Measurements from ENCODE around the gene ATP11A.

The ATP11A gene

GRCh38 chr13:112753833-112754232, 64.0 kb downstream of the ATP11A start:
- no peak for DNase-seq
- no peak overlapping the region for H3K4ac ChIP-seq (ENCODE audit: low read depth in 1 of 2, low read length in 2 of 2)
- no peak overlapping the region for H4K8ac ChIP-seq (ENCODE audit: low read length)
- no peak overlapping the region for H2BK15ac ChIP-seq (ENCODE audit: low read depth, poor library complexity, severe bottlenecking)
- H3K23ac ChIP-seq (ENCODE audit: low read length in 2 of 2): no peak overlapping the region
- no peak overlapping the region for H3K18ac ChIP-seq (ENCODE audit: low read depth in 1 of 2, low read length in 2 of 2)
- no peak overlapping the region for H3K9ac ChIP-seq (ENCODE audit: low read length)
- peaks cover 22% of the 10 kb centered on the region for H3K4me1 ChIP-seq (ENCODE audit: control insufficient read depth, insufficient read depth, low read depth, low read length)
- no peak overlapping the region for H3K27ac ChIP-seq (ENCODE audit: low read length, poor library complexity, severe bottlenecking)
- H3K27me3 ChIP-seq (ENCODE audit: control insufficient read depth in 1 of 2, insufficient read depth in 1 of 2, low read length in 2 of 2): no peaks in the 10 kb centered on the region
- H3K4me3 ChIP-seq (ENCODE audit: insufficient read depth in 1 of 2, low read depth in 1 of 2, low read length in 2 of 2): no peak overlapping the region
- no peak overlapping the region for H2BK12ac ChIP-seq (ENCODE audit: low read length in 2 of 2)
- H2BK5ac ChIP-seq (ENCODE audit: low read depth, low read length, poor library complexity, severe bottlenecking): no peak overlapping the region
- H4K91ac ChIP-seq (ENCODE audit: low read length): no peak overlapping the region
- H3K14ac ChIP-seq (ENCODE audit: low read length in 2 of 2): no peak overlapping the region
- 96% methylated on average over 16 of the region's 16 CpGs for WGBS
- H2AK5ac ChIP-seq (ENCODE audit: low read length, severe bottlenecking): no peak overlapping the region
- H3K4me2 ChIP-seq (ENCODE audit: low read length, poor library complexity, severe bottlenecking): no peak overlapping the region
- no peaks in the 10 kb centered on the region for H3K9me3 ChIP-seq (ENCODE audit: control insufficient read depth, low read length)
- H2AFZ ChIP-seq (ENCODE audit: low read depth, low read length): no peak overlapping the region
- peaks cover 36% of the 10 kb centered on the region for H3K79me1 ChIP-seq (replicated peaks; ENCODE audit: low read length, poor library complexity, severe bottlenecking)
- H3K36me3 ChIP-seq (ENCODE audit: control insufficient read depth in 1 of 2, insufficient read depth in 2 of 2, low read depth in 1 of 2, low read length in 2 of 2): peaks cover 0 to 6% of the 10 kb centered on the region in 2 experiments
- H2BK120ac ChIP-seq (ENCODE audit: low read depth, low read length): no peak overlapping the region

- H2AFZ ChIP-seq (ENCODE audit: low read depth, low read length): no peak overlapping the region
- H2BK120ac ChIP-seq (ENCODE audit: low read depth, low read length): no peak overlapping the region
- H3K23ac ChIP-seq (ENCODE audit: low read length in 2 of 2): no peak overlapping the region
- H2AK5ac ChIP-seq (ENCODE audit: low read length, severe bottlenecking): no peak overlapping the region
- peaks cover 0 to 6% of the 10 kb centered on the region in 2 experiments for H3K36me3 ChIP-seq (ENCODE audit: control insufficient read depth in 1 of 2, insufficient read depth in 2 of 2, low read depth in 1 of 2, low read length in 2 of 2)
- DNase-seq: no peak
- H2BK5ac ChIP-seq (ENCODE audit: low read depth, low read length, poor library complexity, severe bottlenecking): no peak overlapping the region
- no peak overlapping the region for H3K9ac ChIP-seq (ENCODE audit: low read length)
- no peaks in the 10 kb centered on the region for H3K9me3 ChIP-seq (ENCODE audit: control insufficient read depth, low read length)
- no peaks in the 10 kb centered on the region for H3K27me3 ChIP-seq (ENCODE audit: control insufficient read depth in 1 of 2, insufficient read depth in 1 of 2, low read length in 2 of 2)
- H2BK15ac ChIP-seq (ENCODE audit: low read depth, poor library complexity, severe bottlenecking): no peak overlapping the region
- H2BK12ac ChIP-seq (ENCODE audit: low read length in 2 of 2): no peak overlapping the region
- no peak overlapping the region for H3K4me3 ChIP-seq (ENCODE audit: insufficient read depth in 1 of 2, low read depth in 1 of 2, low read length in 2 of 2)
- no peak overlapping the region for H3K14ac ChIP-seq (ENCODE audit: low read length in 2 of 2)
- H3K4me1 ChIP-seq (ENCODE audit: control insufficient read depth, insufficient read depth, low read depth, low read length): peaks cover 25% of the 10 kb centered on the region
- H3K27ac ChIP-seq (ENCODE audit: low read length, poor library complexity, severe bottlenecking): no peak overlapping the region
- H4K91ac ChIP-seq (ENCODE audit: low read length): no peak overlapping the region
- 94% methylated on average over 29 of the region's 29 CpGs for WGBS
- H3K79me1 ChIP-seq (replicated peaks; ENCODE audit: low read length, poor library complexity, severe bottlenecking): peaks cover 39% of the 10 kb centered on the region
- no peak overlapping the region for H3K18ac ChIP-seq (ENCODE audit: low read depth in 1 of 2, low read length in 2 of 2)
- H3K4ac ChIP-seq (ENCODE audit: low read depth in 1 of 2, low read length in 2 of 2): no peak overlapping the region
- H4K8ac ChIP-seq (ENCODE audit: low read length): no peak overlapping the region
- H3K4me2 ChIP-seq (ENCODE audit: low read length, poor library complexity, severe bottlenecking): no peak overlapping the region
Measured at GRCh38 chr13:112754281-112755025, 64.6 kb downstream of the ATP11A start.

- 89% methylated on average over 15 of the region's 15 CpGs for WGBS
Measured at GRCh38 chr13:112755331-112755730, 65.5 kb downstream of the ATP11A start.

GRCh38 chr13:112756081-112756480, 66.2 kb downstream of the ATP11A start:
- Histone ChIP-seq H3K18ac (ENCODE audit: low read depth in 1 of 2, low read length in 2 of 2) (no peak overlapping the region), H2BK5ac (ENCODE audit: low read depth, low read length, poor library complexity, severe bottlenecking) (no peak overlapping the region), H3K4me3 (ENCODE audit: insufficient read depth in 1 of 2, low read depth in 1 of 2, low read length in 2 of 2) (no peak overlapping the region), H3K9me3 (ENCODE audit: control insufficient read depth, low read length) (no peaks in the 10 kb centered on the region), H2AK5ac (ENCODE audit: low read length, severe bottlenecking) (no peak overlapping the region), H2BK15ac (ENCODE audit: low read depth, poor library complexity, severe bottlenecking) (no peak overlapping the region), H4K8ac (ENCODE audit: low read length) (no peak overlapping the region), H3K4me2 (ENCODE audit: low read length, poor library complexity, severe bottlenecking) (no peak overlapping the region), H3K14ac (ENCODE audit: low read length in 2 of 2) (no peak overlapping the region), H3K79me1 (replicated peaks; ENCODE audit: low read length, poor library complexity, severe bottlenecking) (peaks cover 37% of the 10 kb centered on the region), H3K4me1 (ENCODE audit: control insufficient read depth, insufficient read depth, low read depth, low read length) (peaks cover 25% of the 10 kb centered on the region), H4K91ac (ENCODE audit: low read length) (no peak overlapping the region), H2AFZ (ENCODE audit: low read depth, low read length) (no peak overlapping the region), H3K9ac (ENCODE audit: low read length) (no peak overlapping the region), H2BK120ac (ENCODE audit: low read depth, low read length) (no peak overlapping the region), H2BK12ac (ENCODE audit: low read length in 2 of 2) (no peak overlapping the region), H3K36me3 (ENCODE audit: control insufficient read depth in 1 of 2, insufficient read depth in 2 of 2, low read depth in 1 of 2, low read length in 2 of 2) (peaks cover 0 to 6% of the 10 kb centered on the region in 2 experiments), H3K23ac (ENCODE audit: low read length in 2 of 2) (no peak overlapping the region), H3K27ac (ENCODE audit: low read length, poor library complexity, severe bottlenecking) (no peak overlapping the region), H3K4ac (ENCODE audit: low read depth in 1 of 2, low read length in 2 of 2) (no peak overlapping the region), H3K27me3 (ENCODE audit: control insufficient read depth in 1 of 2, insufficient read depth in 1 of 2, low read length in 2 of 2) (no peaks in the 10 kb centered on the region)
- no peak for DNase-seq
- 90% methylated on average over 6 of the region's 7 CpGs for WGBS

More at GRCh38 chr13:112755331-112755730, 65.5 kb downstream of the ATP11A start:
- no peak overlapping the region for H4K91ac ChIP-seq (ENCODE audit: low read length)
- no peak overlapping the region for H2BK5ac ChIP-seq (ENCODE audit: low read depth, low read length, poor library complexity, severe bottlenecking)
- no peak overlapping the region for H3K27ac ChIP-seq (ENCODE audit: low read length, poor library complexity, severe bottlenecking)
- H3K14ac ChIP-seq (ENCODE audit: low read length in 2 of 2): no peak overlapping the region
- no peak overlapping the region for H3K9ac ChIP-seq (ENCODE audit: low read length)
- H2BK12ac ChIP-seq (ENCODE audit: low read length in 2 of 2): no peak overlapping the region
- H2AK5ac ChIP-seq (ENCODE audit: low read length, severe bottlenecking): no peak overlapping the region
- no peak overlapping the region for H3K23ac ChIP-seq (ENCODE audit: low read length in 2 of 2)
- H3K27me3 ChIP-seq (ENCODE audit: control insufficient read depth in 1 of 2, insufficient read depth in 1 of 2, low read length in 2 of 2): no peaks in the 10 kb centered on the region
- H2BK15ac ChIP-seq (ENCODE audit: low read depth, poor library complexity, severe bottlenecking): no peak overlapping the region
- H3K4me3 ChIP-seq (ENCODE audit: insufficient read depth in 1 of 2, low read depth in 1 of 2, low read length in 2 of 2): no peak overlapping the region
- peaks cover 40% of the 10 kb centered on the region for H3K79me1 ChIP-seq (replicated peaks; ENCODE audit: low read length, poor library complexity, severe bottlenecking)
- H3K4ac ChIP-seq (ENCODE audit: low read depth in 1 of 2, low read length in 2 of 2): no peak overlapping the region
- no peak overlapping the region for H2AFZ ChIP-seq (ENCODE audit: low read depth, low read length)
- no peak overlapping the region for H3K18ac ChIP-seq (ENCODE audit: low read depth in 1 of 2, low read length in 2 of 2)
- peaks cover 0 to 6% of the 10 kb centered on the region in 2 experiments for H3K36me3 ChIP-seq (ENCODE audit: control insufficient read depth in 1 of 2, insufficient read depth in 2 of 2, low read depth in 1 of 2, low read length in 2 of 2)
- H3K4me2 ChIP-seq (ENCODE audit: low read length, poor library complexity, severe bottlenecking): no peak overlapping the region
- H3K9me3 ChIP-seq (ENCODE audit: control insufficient read depth, low read length): no peaks in the 10 kb centered on the region
- no peak for DNase-seq
- no peak overlapping the region for H2BK120ac ChIP-seq (ENCODE audit: low read depth, low read length)
- H4K8ac ChIP-seq (ENCODE audit: low read length): no peak overlapping the region
- peaks cover 25% of the 10 kb centered on the region for H3K4me1 ChIP-seq (ENCODE audit: control insufficient read depth, insufficient read depth, low read depth, low read length)

Data from mesenchymal stem cell (in vitro differentiated cells and primary cell).